ENCODE results near the gene AARS2. TPM values are rescaled to one million over a fixed set of nuclear protein-coding genes. Genes with fewer than 3 reads are reported as not detected.

AARS2 gene
- total and polyA plus RNA-seq, 2 of the 4 experiments (the other 2 are of a cell fraction) = 9.1 to 10.4 TPM

GRCh38 chr6:44327760-44328159, 14.6 kb upstream of the AARS2 start:
- Histone ChIP-seq H3K9me1 (ENCODE audit: insufficient read depth, low read length) (no peaks in the 10 kb centered on the region), H4K5ac (ENCODE audit: low read depth, low read length) (no peak overlapping the region), H3K27me3 (ENCODE audit: control insufficient read depth, insufficient read depth, low read length) (peaks cover 52% of the 10 kb centered on the region), H3K9me3 (ENCODE audit: control insufficient read depth, insufficient read depth, low read length) (no peaks in the 10 kb centered on the region), H3K27ac (ENCODE audit: insufficient read depth, low read length) (no peak overlapping the region), H3K4ac (ENCODE audit: low read depth, low read length) (no peak overlapping the region), H3K4me2 (ENCODE audit: low read depth, low read length) (no peak overlapping the region), H3K18ac (ENCODE audit: low read depth, low read length) (no peak overlapping the region), H3K79me1 (ENCODE audit: low read depth in 1 of 2, low read length in 2 of 2) (no peaks in the 10 kb centered on the region), H4K8ac (ENCODE audit: low read depth in 2 of 2, low read length in 2 of 2) (no peak overlapping the region), H2BK20ac (ENCODE audit: low read depth, low read length) (no peak overlapping the region), H3K14ac (replicated peaks; ENCODE audit: low read depth, low read length) (no peak overlapping the region), H3K4me3 (ENCODE audit: insufficient read depth, low read depth, low read length) (no peak overlapping the region), H2BK120ac (ENCODE audit: low read depth, low read length) (no peak overlapping the region), H2BK15ac (ENCODE audit: low read depth, low read length) (no peak overlapping the region), H2AK5ac (ENCODE audit: low read depth, low read length) (no peak overlapping the region), H3K56ac (ENCODE audit: extremely low read depth, insufficient read depth, low read length) (no peak overlapping the region), H4K91ac (ENCODE audit: insufficient read depth, low read depth, low read length) (no peak overlapping the region), H3K36me3 (ENCODE audit: control insufficient read depth, insufficient read depth, low read length) (no peaks in the 10 kb centered on the region), H4K20me1 (ENCODE audit: insufficient read depth, low read length) (no peaks in the 10 kb centered on the region), H2AFZ (replicated peaks; ENCODE audit: low read length, poor library complexity) (no peak overlapping the region), H3K9ac (ENCODE audit: low read depth, low read length) (no peak overlapping the region), H2AK9ac (replicated peaks; ENCODE audit: low read depth, low read length, poor library complexity) (no peak overlapping the region), H3K23ac (ENCODE audit: low read depth, low read length) (no peak overlapping the region), H3K4me1 (ENCODE audit: control insufficient read depth, insufficient read depth, low read length) (no peaks in the 10 kb centered on the region), H2BK5ac (ENCODE audit: low read depth, low read length, poor library complexity, severe bottlenecking) (no peak overlapping the region)
- 40% methylated on average over 1 of the region's 2 CpGs; no CpG with 5 or more reads in 1 of the 2 experiments for WGBS, 2 experiments (ENCODE audit: extremely low coverage in 2 of 2, insufficient read length in 1 of 2)
- ChIA-PET POLR2A (ENCODE audit: unreplicated experiment) (no interaction called here), CTCF (interaction anchor here (1.4 kb wide), 1 partner anchor 15 kb away, joined by 3 read pairs; the partner anchor contains the start of gene AARS2)
- intact Hi-C loops (cut with micrococcal nuclease) = no loop called here
- no peak for ATAC-seq (ENCODE audit: low read depth)
- in situ Hi-C loops (cut with MboI; ENCODE audit: low sequenced_read_pairs) = no loop called here
- TF ChIP-seq SMC3 (IDR thresholded peaks at IDR 0.05; ENCODE audit: low read depth, low read length) = no peak
- TF ChIP-seq RAD21 (IDR thresholded peaks at IDR 0.05; ENCODE audit: low read length) = no peak
- no peak for TF ChIP-seq MXI1 (IDR thresholded peaks at IDR 0.05; ENCODE audit: borderline replicate concordance, low read depth, low read length)
- no peak for TF ChIP-seq MAZ (IDR thresholded peaks at IDR 0.05; ENCODE audit: borderline replicate concordance, low read depth, low read length)
- TF ChIP-seq, protein P1, sequence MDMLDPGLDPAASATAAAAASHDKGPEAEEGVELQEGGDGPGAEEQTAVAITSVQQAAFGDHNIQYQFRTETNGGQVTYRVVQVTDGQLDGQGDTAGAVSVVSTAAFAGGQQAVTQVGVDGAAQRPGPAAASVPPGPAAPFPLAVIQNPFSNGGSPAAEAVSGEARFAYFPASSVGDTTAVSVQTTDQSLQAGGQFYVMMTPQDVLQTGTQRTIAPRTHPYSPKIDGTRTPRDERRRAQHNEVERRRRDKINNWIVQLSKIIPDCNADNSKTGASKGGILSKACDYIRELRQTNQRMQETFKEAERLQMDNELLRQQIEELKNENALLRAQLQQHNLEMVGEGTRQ (IDR thresholded peaks at IDR 0.05; ENCODE audit: low read depth, low read length) = no peak
- BruUV-seq (replicated peaks) = no TSS peak
- no peak for DNase-seq
- dilution Hi-C loops (cut with HindIII; ENCODE audit: low sequenced_read_pairs, unreplicated experiment) = no loop called here

All from IMR-90 (cell line).